Erythroblast (primary cell): ENCODE data around the gene SH3D19.
A peak's percentile ranks its signal among the peaks of the same experiment; 100 is the strongest.
"Not testable (repeated sequence)": the region's sequence is repeated elsewhere in the genome, so short reads cannot be mapped to it uniquely, and the experiment has no call there.

Experiments
- DNase-seq, 2 experiments: peaks; one replicate each; lab custom pipeline; 2025; lab: John Stamatoyannopoulos, UW
- GATA1 ChIP-seq: IDR thresholded peaks from 2 replicates; pipeline ENCODE4 v1.6.1; 2011; ENCODE audit warnings: low read depth, mild to moderate bottlenecking, control low read depth, low read length, moderate library complexity
- POLR2A ChIP-seq: IDR thresholded peaks from 2 replicates; pipeline ENCODE4 v1.6.1; 2011; ENCODE audit warnings: mild to moderate bottlenecking, low read length

Gene SH3D19

GRCh38 chr4:151147000-151147399 is 178.4 kb downstream of the SH3D19 start:
- TF ChIP-seq POLR2A (no peak), GATA1 (no peak)
- DNase-seq, result no peak

GRCh38 chr4:151144329-151145072 is 180.9 kb downstream of the SH3D19 start:
- DNase-seq, result no peak
- TF ChIP-seq GATA1 (no peak), POLR2A (no peak)

- TF ChIP-seq GATA1 (no peak), POLR2A (no peak)
- DNase-seq, result no peak
Observed at GRCh38 chr4:151143811-151144210, 181.6 kb downstream of the SH3D19 start.

GRCh38 chr4:151143162-151143561 is 182.2 kb downstream of the SH3D19 start:
- TF ChIP-seq POLR2A (no peak), GATA1 (no peak)
- DNase-seq, result no peak

- no peak for DNase-seq
- TF ChIP-seq POLR2A (no peak), GATA1 (no peak)
Observed at GRCh38 chr4:151142758-151143157, 182.6 kb downstream of the SH3D19 start.

- TF ChIP-seq POLR2A (no peak), GATA1 (no peak)
- no peak for DNase-seq
Observed at GRCh38 chr4:151139814-151140213, 185.6 kb downstream of the SH3D19 start.

DNA sequence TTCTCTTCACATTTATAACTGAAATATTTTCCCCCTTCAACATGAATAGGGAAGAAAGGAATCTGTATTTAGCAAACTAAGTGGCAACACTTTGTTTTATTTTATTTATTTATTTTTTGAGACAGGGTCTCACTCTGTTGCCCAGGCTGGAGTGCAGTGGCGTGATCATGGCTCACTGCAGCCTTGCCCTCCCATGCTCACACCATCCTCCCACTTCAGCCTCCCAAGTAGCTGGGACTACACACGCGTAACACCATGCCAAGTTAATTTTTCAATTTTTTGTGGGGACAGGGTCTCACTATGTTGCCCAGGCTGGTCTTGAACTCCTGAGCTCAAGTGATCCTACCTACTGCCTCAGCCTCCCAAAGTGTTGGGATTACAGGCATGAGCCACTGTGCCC is 189.4 kb downstream of the SH3D19 start:
- DNase-seq, result not testable (repeated sequence)

GRCh38 chr4:151133311-151133710 is 192.1 kb downstream of the SH3D19 start:
- DNase-seq, result no peak
- no peak for TF ChIP-seq POLR2A
- TF ChIP-seq GATA1, result no peak

DNA sequence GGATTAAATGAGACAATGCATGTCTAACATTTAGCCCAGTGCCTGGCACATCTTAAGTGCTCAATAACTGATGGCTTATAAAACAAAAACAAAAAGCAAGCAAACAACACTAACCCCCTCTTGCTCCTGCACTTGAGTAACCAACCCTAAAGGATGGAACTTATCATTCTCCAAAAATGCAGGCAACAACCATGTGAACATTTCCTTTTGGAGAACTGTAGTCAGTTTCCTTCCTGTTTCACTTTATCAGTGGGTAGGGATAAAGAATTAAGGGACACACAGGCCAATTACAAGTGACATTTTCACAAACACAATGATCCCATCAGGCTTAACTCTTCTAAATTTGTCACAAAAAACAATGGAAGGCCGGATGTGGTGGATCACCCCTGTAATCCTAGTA is 195.6 kb downstream of the SH3D19 start:
- TF ChIP-seq POLR2A, result no peak
- TF ChIP-seq GATA1, result no peak
- DNase-seq, result no peak

- peak; percentile 46 to 61 for DNase-seq
Observed at GRCh38 chr4:151117371-151117962, 207.9 kb downstream of the SH3D19 start.

DNA sequence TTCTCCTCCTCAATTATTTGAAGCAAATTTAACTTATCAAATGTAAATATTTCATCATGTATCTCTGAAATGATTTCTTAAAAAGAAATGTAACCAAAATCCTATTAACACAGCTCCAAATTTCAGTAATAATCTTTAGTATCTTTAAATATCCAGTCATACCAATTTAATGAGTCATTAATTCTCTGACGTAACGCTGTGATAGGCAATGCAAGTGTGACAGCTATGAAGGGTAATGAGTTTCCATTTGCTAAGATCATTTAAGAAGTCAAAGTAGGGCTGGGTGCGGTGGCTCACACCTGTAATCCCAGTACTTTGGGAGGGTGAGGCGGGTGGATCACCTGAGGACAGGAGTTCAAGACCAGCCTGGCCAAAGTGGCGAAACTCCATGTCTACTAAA is 210.4 kb downstream of the SH3D19 start:
- no peak for TF ChIP-seq POLR2A
- TF ChIP-seq GATA1, result no peak
- DNase-seq, result no peak

More at GRCh38 chr4:151117371-151117962, 207.9 kb downstream of the SH3D19 start:
- TF ChIP-seq GATA1 (no peak), POLR2A (no peak)

DNA sequence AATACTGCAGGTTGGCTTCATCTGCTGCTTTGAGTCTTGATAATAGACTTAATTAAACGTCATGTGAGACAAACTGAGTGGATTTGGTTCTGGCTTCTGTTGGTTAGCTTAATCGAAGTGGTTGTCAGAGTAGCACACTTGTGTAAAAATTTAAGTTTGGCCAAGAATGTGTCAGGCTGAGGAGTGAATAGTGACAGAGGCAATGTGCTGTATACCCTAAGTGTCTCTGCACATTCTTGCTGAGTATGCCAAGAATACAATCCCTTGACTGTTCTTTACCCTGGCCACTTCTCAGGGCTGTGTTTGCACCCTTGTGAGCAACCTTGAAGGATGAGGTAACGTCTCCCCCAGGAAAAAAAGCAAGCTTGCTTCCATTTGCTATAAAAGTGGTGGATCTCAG is 211.1 kb downstream of the SH3D19 start:
- TF ChIP-seq GATA1 (no peak), POLR2A (no peak)
- no peak for DNase-seq

- TF ChIP-seq GATA1, result no peak
- no peak for TF ChIP-seq POLR2A
- DNase-seq, result no peak
Observed at GRCh38 chr4:151110236-151110635, 215.2 kb downstream of the SH3D19 start.

GRCh38 chr4:151107063-151107462 is 218.3 kb downstream of the SH3D19 start:
- no peak for DNase-seq
- no peak for TF ChIP-seq GATA1
- no peak for TF ChIP-seq POLR2A
